Hematopoietic multipotent progenitor cell treated with erythropoietin and hydrocortisone succinate and interleukin-3 and kit ligand, for 15 days (in vitro differentiated cells): Measurements from ENCODE around the gene KCNQ5.

Experiments used
- DNase-seq: peaks from one replicate; pipeline ENCODE4 v3.0.0-alpha.2; 2015; ENCODE audit warnings: low spot score

KCNQ5 gene

GRCh38 chr6:72640615-72640930, 18.7 kb downstream of the KCNQ5 start:
- no peak for DNase-seq

- DNase-seq = no peak
Measured at GRCh38 chr6:72642435-72642834, 20.6 kb downstream of the KCNQ5 start.

GRCh38 chr6:72643214-72643613, 21.4 kb downstream of the KCNQ5 start:
- no peak for DNase-seq

- DNase-seq = no peak
Measured at GRCh38 chr6:72646604-72647485, 25.0 kb downstream of the KCNQ5 start.

GRCh38 chr6:72647489-72647888, 25.6 kb downstream of the KCNQ5 start:
- no peak for DNase-seq

GRCh38 chr6:72649032-72649984, 27.4 kb downstream of the KCNQ5 start:
- no peak for DNase-seq

- no peak for DNase-seq
Measured at GRCh38 chr6:72650081-72650745, 28.3 kb downstream of the KCNQ5 start.

- DNase-seq = no peak
Measured at GRCh38 chr6:72651174-72651573, 29.3 kb downstream of the KCNQ5 start.

- no peak for DNase-seq
Measured at GRCh38 chr6:72651967-72652956, 30.4 kb downstream of the KCNQ5 start.

GRCh38 chr6:72653026-72653425, 31.2 kb downstream of the KCNQ5 start:
- DNase-seq = no peak

- no peak for DNase-seq
Measured at GRCh38 chr6:72654071-72654621, 32.3 kb downstream of the KCNQ5 start.

- DNase-seq = no peak
Measured at GRCh38 chr6:72657407-72658197, 35.7 kb downstream of the KCNQ5 start.

GRCh38 chr6:72659754-72660153, 37.9 kb downstream of the KCNQ5 start:
- DNase-seq = no peak

GRCh38 chr6:72661411-72661810, 39.5 kb downstream of the KCNQ5 start:
- no peak for DNase-seq

GRCh38 chr6:72665599-72665998, 43.7 kb downstream of the KCNQ5 start:
- no peak for DNase-seq

GRCh38 chr6:72669324-72669723, 47.5 kb downstream of the KCNQ5 start:
- DNase-seq = no peak

- no peak for DNase-seq
Measured at GRCh38 chr6:72672906-72673305, 51.0 kb downstream of the KCNQ5 start.

- no peak for DNase-seq
Measured at GRCh38 chr6:72674842-72675241, 53.0 kb downstream of the KCNQ5 start.

GRCh38 chr6:72675396-72675795, 53.5 kb downstream of the KCNQ5 start:
- no peak for DNase-seq

GRCh38 chr6:72676995-72677394, 55.1 kb downstream of the KCNQ5 start:
- DNase-seq = no peak
